ENCODE measurements around the gene TRIM17. TPM values are rescaled to one million over a fixed set of nuclear protein-coding genes. Genes with fewer than 3 reads are reported as not detected.

Gene TRIM17
- total RNA-seq, 3 donors from 2014 or later (not counting 1 experiment from before 2014, with no cell fraction given) = 8.0 to 13.4 (median 8.4) TPM

- no peaks in the 10 kb centered on the region for H3K36me3 Mint-ChIP-seq
- H3K27me3 Mint-ChIP-seq (ENCODE audit: low read depth in 2 of 2) = no peaks in the 10 kb centered on the region
- H3K36me3 ChIP-seq (ENCODE audit: control insufficient read depth, insufficient read depth, low read length) = peaks cover 19% of the 10 kb centered on the region
- peaks cover 60% of the 10 kb centered on the region for H3K4me1 ChIP-seq (ENCODE audit: control insufficient read depth, insufficient read depth, low read length)
- H3K27me3 ChIP-seq (ENCODE audit: control insufficient read depth, insufficient read depth, low read length) = no peaks in the 10 kb centered on the region
- H3K27ac ChIP-seq (ENCODE audit: low read length) = no peak overlapping the region
- peak overlapping the region; percentile 93 for H3K4me3 Mint-ChIP-seq
- intact Hi-C loops (cut with micrococcal nuclease) = no loop called here
- no peaks in the 10 kb centered on the region for H3K9me3 Mint-ChIP-seq
- no peaks in the 10 kb centered on the region for H3K9me3 ChIP-seq (ENCODE audit: control insufficient read depth, insufficient read depth, low read length)
- no peak for TF ChIP-seq CTCF (IDR thresholded peaks at IDR 0.05)
- no peak overlapping the region for H3K4me3 ChIP-seq (ENCODE audit: low read length)
- peak overlapping the region; percentile 75 to 89 for H3K27ac Mint-ChIP-seq
- DNase-seq (no peak), ATAC-seq (no peak)
- WGBS (ENCODE audit: insufficient coverage) = 52% methylated on average over 3 of the region's 3 CpGs
- peaks cover 56 to 77% of the 10 kb centered on the region in 2 donors for H3K4me1 Mint-ChIP-seq
These were observed 12.4 kb downstream of the TRIM17 start for GRCh38 chr1:228404107-228404720.

GRCh38 chr1:228403231-228403631, 13.4 kb downstream of the TRIM17 start:
- intact Hi-C loops (cut with micrococcal nuclease) = no loop called here
- no peak overlapping the region for H3K4me3 ChIP-seq (ENCODE audit: low read length)
- H3K36me3 ChIP-seq (ENCODE audit: control insufficient read depth, insufficient read depth, low read length) = peaks cover 28% of the 10 kb centered on the region
- H3K27ac Mint-ChIP-seq = peak overlapping the region; percentile 75 to 89
- no peaks in the 10 kb centered on the region for H3K9me3 Mint-ChIP-seq
- no peak for ATAC-seq
- H3K4me1 ChIP-seq (ENCODE audit: control insufficient read depth, insufficient read depth, low read length) = peaks cover 54% of the 10 kb centered on the region
- no peaks in the 10 kb centered on the region for H3K36me3 Mint-ChIP-seq
- H3K27ac ChIP-seq (ENCODE audit: low read length) = no peak overlapping the region
- H3K9me3 ChIP-seq (ENCODE audit: control insufficient read depth, insufficient read depth, low read length) = no peaks in the 10 kb centered on the region
- no peaks in the 10 kb centered on the region for H3K27me3 ChIP-seq (ENCODE audit: control insufficient read depth, insufficient read depth, low read length)
- peaks cover 52 to 73% of the 10 kb centered on the region in 2 donors for H3K4me1 Mint-ChIP-seq
- DNase-seq = no peak
- H3K4me3 Mint-ChIP-seq = peak overlapping the region; percentile 18
- H3K27me3 Mint-ChIP-seq (ENCODE audit: low read depth in 2 of 2) = no peaks in the 10 kb centered on the region
- no peak for TF ChIP-seq CTCF (IDR thresholded peaks at IDR 0.05)
- 93% methylated on average over 9 of the region's 9 CpGs for WGBS (ENCODE audit: insufficient coverage)

GRCh38 chr1:228402641-228403025, 14.0 kb downstream of the TRIM17 start:
- intact Hi-C loops (cut with micrococcal nuclease) = no loop called here
- H3K4me3 ChIP-seq (ENCODE audit: low read length) = no peak overlapping the region
- Mint-ChIP-seq H3K4me1 (peaks cover 53 to 72% of the 10 kb centered on the region in 2 donors), H3K36me3 (no peaks in the 10 kb centered on the region), H3K9me3 (no peaks in the 10 kb centered on the region), H3K27me3 (ENCODE audit: low read depth in 2 of 2) (no peaks in the 10 kb centered on the region), H3K27ac (peak overlapping the region; percentile 75 to 89), H3K4me3 (no peak overlapping the region)
- H3K27me3 ChIP-seq (ENCODE audit: control insufficient read depth, insufficient read depth, low read length) = no peaks in the 10 kb centered on the region
- no peaks in the 10 kb centered on the region for H3K9me3 ChIP-seq (ENCODE audit: control insufficient read depth, insufficient read depth, low read length)
- TF ChIP-seq CTCF (IDR thresholded peaks at IDR 0.05) = no peak
- DNase-seq (no peak), ATAC-seq (no peak)
- peaks cover 34% of the 10 kb centered on the region for H3K36me3 ChIP-seq (ENCODE audit: control insufficient read depth, insufficient read depth, low read length)
- WGBS (ENCODE audit: insufficient coverage) = 95% methylated on average over 2 of the region's 5 CpGs
- peaks cover 48% of the 10 kb centered on the region for H3K4me1 ChIP-seq (ENCODE audit: control insufficient read depth, insufficient read depth, low read length)
- no peak overlapping the region for H3K27ac ChIP-seq (ENCODE audit: low read length)
